ENCODE measurements around the gene MYBBP1A.

The MYBBP1A gene

GRCh38 chr17:4576161-4576558 is 21.0 kb upstream of the MYBBP1A start:
- no peak for TF ChIP-seq CTCF (IDR thresholded peaks at IDR 0.05; ENCODE audit: borderline replicate concordance, insufficient read depth, low read depth, low read length)
- H3K4me3 ChIP-seq (ENCODE audit: low read depth, low read length), result no peak overlapping the region

GRCh38 chr17:4574448-4575045 is 19.4 kb upstream of the MYBBP1A start:
- H3K4me3 ChIP-seq (ENCODE audit: low read depth, low read length), result no peak overlapping the region
- no peak for TF ChIP-seq CTCF (IDR thresholded peaks at IDR 0.05; ENCODE audit: borderline replicate concordance, insufficient read depth, low read depth, low read length)

GRCh38 chr17:4573669-4574068 is 18.5 kb upstream of the MYBBP1A start:
- TF ChIP-seq CTCF (IDR thresholded peaks at IDR 0.05; ENCODE audit: borderline replicate concordance, insufficient read depth, low read depth, low read length), result no peak
- no peak overlapping the region for H3K4me3 ChIP-seq (ENCODE audit: low read depth, low read length)

- no peak overlapping the region for H3K4me3 ChIP-seq (ENCODE audit: low read depth, low read length)
- TF ChIP-seq CTCF (IDR thresholded peaks at IDR 0.05; ENCODE audit: borderline replicate concordance, insufficient read depth, low read depth, low read length), result no peak
Observed at GRCh38 chr17:4573115-4573514, 17.9 kb upstream of the MYBBP1A start.

- no peak for TF ChIP-seq CTCF (IDR thresholded peaks at IDR 0.05; ENCODE audit: borderline replicate concordance, insufficient read depth, low read depth, low read length)
Observed at GRCh38 chr17:4572131-4572530, 16.9 kb upstream of the MYBBP1A start.

GRCh38 chr17:4569591-4569990 is 14.4 kb upstream of the MYBBP1A start:
- TF ChIP-seq CTCF (IDR thresholded peaks at IDR 0.05; ENCODE audit: borderline replicate concordance, insufficient read depth, low read depth, low read length), result no peak
- H3K4me3 ChIP-seq (ENCODE audit: low read depth, low read length), result no peak overlapping the region

More at GRCh38 chr17:4572131-4572530, 16.9 kb upstream of the MYBBP1A start:
- H3K4me3 ChIP-seq (ENCODE audit: low read depth, low read length), result no peak overlapping the region

GRCh38 chr17:4566785-4567184 is 11.6 kb upstream of the MYBBP1A start:
- H3K4me3 ChIP-seq (ENCODE audit: low read depth, low read length), result no peak overlapping the region
- peak; percentile 70; the same call in 1 of the 2 replicates for TF ChIP-seq CTCF (IDR thresholded peaks at IDR 0.05; ENCODE audit: borderline replicate concordance, insufficient read depth, low read depth, low read length)

All from GM12875 (cell line).